Measurements from ENCODE around the gene LRRC8C. TPM values are rescaled to one million over a fixed set of nuclear protein-coding genes. Genes with fewer than 3 reads are reported as not detected.

The LRRC8C gene
- total and polyA plus RNA-seq, 7 experiments from 2014 or later, result 14.3 to 50.5 (median 27.3) TPM

GRCh38 chr1:89727517-89728312 lies 94.8 kb downstream of the LRRC8C start:
- Histone ChIP-seq H3K4me1 (ENCODE audit: control insufficient read depth in 2 of 2, insufficient read depth in 2 of 2, low read length in 2 of 2) (peaks cover 0 to 12% of the 10 kb centered on the region in 2 donors), H3K27me3 (ENCODE audit: control insufficient read depth in 2 of 2, insufficient read depth in 2 of 2, low read length in 2 of 2) (no peaks in the 10 kb centered on the region), H3K4me3 (ENCODE audit: low read length) (no peak overlapping the region), H3K36me3 (ENCODE audit: control insufficient read depth in 2 of 3, insufficient read depth in 3 of 3, low read length in 3 of 3) (no peaks in the 10 kb centered on the region), H3K9me3 (ENCODE audit: control insufficient read depth in 2 of 3, low read length in 3 of 3) (no peaks in the 10 kb centered on the region), H3K27ac (ENCODE audit: low read depth, low read length) (no peak overlapping the region)
- peak overlapping the region in 4 of 9 donors; percentile 20 to 82 (median 52) for H3K27ac Mint-ChIP-seq
- POLR2A ChIA-PET, result interaction anchor here (0.6 to 1.2 kb wide), 4 partner anchors 8 to 567 kb away, joined by 3 read pairs; no protein-coding TSS in a partner anchor
- DNase-seq (no peak), ATAC-seq (no peak)
- no peaks in the 10 kb centered on the region for H3K27me3 Mint-ChIP-seq
- peaks cover 0 to 10% (median 0%) of the 10 kb centered on the region in 11 donors for H3K9me3 Mint-ChIP-seq
- CTCF ChIA-PET, result interaction anchor here (1.0 kb wide), 1 partner anchor 28 kb away, joined by 3 read pairs; no protein-coding TSS in a partner anchor
- H3K4me3 Mint-ChIP-seq, result peak overlapping the region in 2 of 10 donors; percentile 1 to 60
- intact Hi-C loops (cut with micrococcal nuclease), result loop anchor here in 1 of 2 donors (10.0 kb wide), 1 partner anchor 453 kb away; the partner anchor contains the start of gene GBP5
- H3K4me1 Mint-ChIP-seq, result peaks cover 20 to 85% (median 35%) of the 10 kb centered on the region in 7 donors
- peaks cover 9 to 67% (median 17%) of the 10 kb centered on the region in 5 donors for H3K36me3 Mint-ChIP-seq

GRCh38 chr1:89728381-89728780 lies 95.5 kb downstream of the LRRC8C start:
- Mint-ChIP-seq H3K36me3 (peaks cover 9 to 66% (median 14%) of the 10 kb centered on the region in 5 donors), H3K4me3 (peak overlapping the region in 2 of 10 donors; percentile 31 to 60), H3K9me3 (peaks cover 0 to 7% (median 0%) of the 10 kb centered on the region in 11 donors), H3K27ac (peak overlapping the region in 3 of 9 donors; percentile 42 to 69 (median 62)), H3K27me3 (no peaks in the 10 kb centered on the region), H3K4me1 (peaks cover 16 to 83% (median 34%) of the 10 kb centered on the region in 7 donors)
- no peaks in the 10 kb centered on the region for H3K36me3 ChIP-seq (ENCODE audit: control insufficient read depth in 2 of 3, insufficient read depth in 3 of 3, low read length in 3 of 3)
- POLR2A ChIA-PET, result interaction anchor here (0.7 to 1.0 kb wide), 2 partner anchors 15 to 101 kb away, joined by 3 read pairs; no protein-coding TSS in a partner anchor
- intact Hi-C loops (cut with micrococcal nuclease), result loop anchor here in 1 of 2 donors (10.0 kb wide), 1 partner anchor 454 kb away; the partner anchor contains the start of gene GBP5
- no peaks in the 10 kb centered on the region for H3K9me3 ChIP-seq (ENCODE audit: control insufficient read depth in 2 of 3, low read length in 3 of 3)
- H3K4me1 ChIP-seq (ENCODE audit: control insufficient read depth in 2 of 2, insufficient read depth in 2 of 2, low read length in 2 of 2), result peaks cover 0 to 7% of the 10 kb centered on the region in 2 donors
- ATAC-seq (no peak), DNase-seq (no peak)
- H3K27me3 ChIP-seq (ENCODE audit: control insufficient read depth in 2 of 2, insufficient read depth in 2 of 2, low read length in 2 of 2), result no peaks in the 10 kb centered on the region
- H3K4me3 ChIP-seq (ENCODE audit: low read length), result no peak overlapping the region
- H3K27ac ChIP-seq (ENCODE audit: low read depth, low read length), result no peak overlapping the region
- CTCF ChIA-PET, result no interaction called here

GRCh38 chr1:89732206-89732605 lies 99.3 kb downstream of the LRRC8C start:
- Mint-ChIP-seq H3K4me1 (peaks cover 11 to 52% (median 17%) of the 10 kb centered on the region in 7 donors), H3K27me3 (no peaks in the 10 kb centered on the region), H3K4me3 (peak overlapping the region in 1 of 10 donors; percentile 3), H3K9me3 (peaks cover 0 to 7% (median 0%) of the 10 kb centered on the region in 11 donors), H3K27ac (peak overlapping the region in 3 of 9 donors; percentile 20 to 34 (median 26)), H3K36me3 (peaks cover 7 to 45% (median 8%) of the 10 kb centered on the region in 5 donors)
- DNase-seq (no peak), ATAC-seq (no peak)
- H3K4me1 ChIP-seq (ENCODE audit: control insufficient read depth in 2 of 2, insufficient read depth in 2 of 2, low read length in 2 of 2), result no peaks in the 10 kb centered on the region
- H3K9me3 ChIP-seq (ENCODE audit: control insufficient read depth in 2 of 3, low read length in 3 of 3), result no peaks in the 10 kb centered on the region
- intact Hi-C loops (cut with micrococcal nuclease), result no loop called here
- no peak overlapping the region for H3K27ac ChIP-seq (ENCODE audit: low read depth, low read length)
- no peaks in the 10 kb centered on the region for H3K27me3 ChIP-seq (ENCODE audit: control insufficient read depth in 2 of 2, insufficient read depth in 2 of 2, low read length in 2 of 2)
- no peaks in the 10 kb centered on the region for H3K36me3 ChIP-seq (ENCODE audit: control insufficient read depth in 2 of 3, insufficient read depth in 3 of 3, low read length in 3 of 3)
- CTCF ChIA-PET, result no interaction called here
- POLR2A ChIA-PET, result interaction anchor here (0.6 kb wide), 1 partner anchor 137 kb away, joined by 3 read pairs; no protein-coding TSS in a partner anchor
- no peak overlapping the region for H3K4me3 ChIP-seq (ENCODE audit: low read length)

GRCh38 chr1:89732643-89733222 lies 99.8 kb downstream of the LRRC8C start:
- no peaks in the 10 kb centered on the region for H3K9me3 ChIP-seq (ENCODE audit: control insufficient read depth in 2 of 3, low read length in 3 of 3)
- intact Hi-C loops (cut with micrococcal nuclease), result no loop called here
- peaks cover 4 to 41% (median 8%) of the 10 kb centered on the region in 5 donors for H3K36me3 Mint-ChIP-seq
- H3K9me3 Mint-ChIP-seq, result peaks cover 0 to 7% (median 0%) of the 10 kb centered on the region in 11 donors
- peak overlapping the region in 1 of 10 donors; percentile 24 for H3K4me3 Mint-ChIP-seq
- no peaks in the 10 kb centered on the region for H3K36me3 ChIP-seq (ENCODE audit: control insufficient read depth in 2 of 3, insufficient read depth in 3 of 3, low read length in 3 of 3)
- peak overlapping the region in 1 of 9 donors; percentile 26 for H3K27ac Mint-ChIP-seq
- ChIA-PET POLR2A (interaction anchor here (0.6 kb wide), 1 partner anchor 138 kb away, joined by 3 read pairs; no protein-coding TSS in a partner anchor), CTCF (no interaction called here)
- ATAC-seq (no peak), DNase-seq (no peak)
- H3K4me3 ChIP-seq (ENCODE audit: low read length), result no peak overlapping the region
- H3K4me1 ChIP-seq (ENCODE audit: control insufficient read depth in 2 of 2, insufficient read depth in 2 of 2, low read length in 2 of 2), result no peaks in the 10 kb centered on the region
- H3K27me3 ChIP-seq (ENCODE audit: control insufficient read depth in 2 of 2, insufficient read depth in 2 of 2, low read length in 2 of 2), result no peaks in the 10 kb centered on the region
- H3K4me1 Mint-ChIP-seq, result peaks cover 6 to 48% (median 13%) of the 10 kb centered on the region in 7 donors
- H3K27me3 Mint-ChIP-seq, result no peaks in the 10 kb centered on the region
- H3K27ac ChIP-seq (ENCODE audit: low read depth, low read length), result no peak overlapping the region

- intact Hi-C loops (cut with micrococcal nuclease), result no loop called here
Measured at GRCh38 chr1:89733748-89734147, 100.8 kb downstream of the LRRC8C start.

GRCh38 chr1:89734442-89734841 lies 101.5 kb downstream of the LRRC8C start:
- no peaks in the 10 kb centered on the region for H3K9me3 ChIP-seq (ENCODE audit: control insufficient read depth in 2 of 3, low read length in 3 of 3)
- intact Hi-C loops (cut with micrococcal nuclease), result no loop called here
- no peak for DNase-seq
- Mint-ChIP-seq H3K36me3 (peaks cover 4 to 33% (median 8%) of the 10 kb centered on the region in 5 donors), H3K9me3 (peaks cover 0 to 6% (median 0%) of the 10 kb centered on the region in 11 donors), H3K4me1 (peaks cover 0 to 44% (median 10%) of the 10 kb centered on the region in 7 donors), H3K27me3 (no peaks in the 10 kb centered on the region), H3K4me3 (no peak overlapping the region), H3K27ac (no peak overlapping the region)
- no peak overlapping the region for H3K4me3 ChIP-seq (ENCODE audit: low read length)
- no peak overlapping the region for H3K27ac ChIP-seq (ENCODE audit: low read depth, low read length)
- peaks cover 0 to 6% of the 10 kb centered on the region in 2 donors for H3K4me1 ChIP-seq (ENCODE audit: control insufficient read depth in 2 of 2, insufficient read depth in 2 of 2, low read length in 2 of 2)
- H3K27me3 ChIP-seq (ENCODE audit: control insufficient read depth in 2 of 2, insufficient read depth in 2 of 2, low read length in 2 of 2), result no peaks in the 10 kb centered on the region
- no peak for ATAC-seq
- ChIA-PET CTCF (interaction anchor here (1.4 kb wide), 1 partner anchor 29 kb away, joined by 3 read pairs; no protein-coding TSS in a partner anchor), POLR2A (no interaction called here)
- no peaks in the 10 kb centered on the region for H3K36me3 ChIP-seq (ENCODE audit: control insufficient read depth in 2 of 3, insufficient read depth in 3 of 3, low read length in 3 of 3)

More at GRCh38 chr1:89733748-89734147, 100.8 kb downstream of the LRRC8C start:
- ChIA-PET POLR2A (no interaction called here), CTCF (no interaction called here)
- peaks cover 0 to 4% (median 0%) of the 10 kb centered on the region in 11 donors for H3K9me3 Mint-ChIP-seq
- Histone ChIP-seq H3K27me3 (ENCODE audit: control insufficient read depth in 2 of 2, insufficient read depth in 2 of 2, low read length in 2 of 2) (no peaks in the 10 kb centered on the region), H3K4me3 (ENCODE audit: low read length) (no peak overlapping the region), H3K36me3 (ENCODE audit: control insufficient read depth in 2 of 3, insufficient read depth in 3 of 3, low read length in 3 of 3) (no peaks in the 10 kb centered on the region), H3K27ac (ENCODE audit: low read depth, low read length) (no peak overlapping the region), H3K4me1 (ENCODE audit: control insufficient read depth in 2 of 2, insufficient read depth in 2 of 2, low read length in 2 of 2) (no peaks in the 10 kb centered on the region), H3K9me3 (ENCODE audit: control insufficient read depth in 2 of 3, low read length in 3 of 3) (no peaks in the 10 kb centered on the region)
- DNase-seq (no peak), ATAC-seq (no peak)
- H3K27ac Mint-ChIP-seq, result no peak overlapping the region
- peaks cover 4 to 33% (median 6%) of the 10 kb centered on the region in 5 donors for H3K36me3 Mint-ChIP-seq
- H3K4me1 Mint-ChIP-seq, result peaks cover 0 to 43% (median 8%) of the 10 kb centered on the region in 7 donors
- H3K4me3 Mint-ChIP-seq, result no peak overlapping the region
- H3K27me3 Mint-ChIP-seq, result no peaks in the 10 kb centered on the region

All from naive thymus-derived CD4-positive, alpha-beta T cell (primary cell).